ENCODE measurements around the gene SHANK3. TPM values are rescaled to one million over a fixed set of nuclear protein-coding genes. Genes with fewer than 3 reads are reported as not detected.

SHANK3 gene
- total and polyA plus RNA-seq, 2 of the 8 experiments (the other 6 are each of a cell fraction or from before 2014, with no cell fraction given): 1.5 to 6.0 TPM

GRCh38 chr22:50708996-50709395, 36.4 kb downstream of the SHANK3 start:
- H3K23ac ChIP-seq (ENCODE audit: insufficient read length): no peak overlapping the region
- TF ChIP-seq POLR2AphosphoS5 (IDR thresholded peaks at IDR 0.05; ENCODE audit: low read depth, low read length) (no peak), SRF (IDR thresholded peaks at IDR 0.05; ENCODE audit: low read depth, low read length) (no peak), EP300 (IDR thresholded peaks at IDR 0.05; ENCODE audit: borderline replicate concordance in 1 of 2, low read depth in 2 of 2, low read length in 2 of 2) (no peak), RNF2 (IDR thresholded peaks at IDR 0.05; ENCODE audit: borderline replicate concordance, low read depth, low read length, missing control alignments, poor library complexity, severe bottlenecking) (no peak), MAFK (IDR thresholded peaks at IDR 0.05; ENCODE audit: low read depth, low read length) (no peak), ZNF274 (IDR thresholded peaks at IDR 0.05; ENCODE audit: borderline replicate concordance, extremely low read depth, low read length) (no peak), RFX5 (IDR thresholded peaks at IDR 0.05; ENCODE audit: borderline replicate concordance, low read depth, low read length) (no peak), CBX5 (IDR thresholded peaks at IDR 0.05; ENCODE audit: low read depth, low read length) (no peak), TEAD4 (IDR thresholded peaks at IDR 0.05; ENCODE audit: low read depth, low read length) (no peak), POLR2A (IDR thresholded peaks at IDR 0.05; ENCODE audit: control extremely low read depth in 1 of 2, low read depth in 2 of 2, low read length in 2 of 2) (no peak), GTF2F1 (IDR thresholded peaks at IDR 0.05; ENCODE audit: borderline replicate concordance, low read depth, low read length) (no peak), CHD1 (IDR thresholded peaks at IDR 0.05; ENCODE audit: low read depth, low read length) (no peak), SIX5 (IDR thresholded peaks at IDR 0.05; ENCODE audit: low read depth, low read length) (no peak)
- TF ChIP-seq, protein P1, sequence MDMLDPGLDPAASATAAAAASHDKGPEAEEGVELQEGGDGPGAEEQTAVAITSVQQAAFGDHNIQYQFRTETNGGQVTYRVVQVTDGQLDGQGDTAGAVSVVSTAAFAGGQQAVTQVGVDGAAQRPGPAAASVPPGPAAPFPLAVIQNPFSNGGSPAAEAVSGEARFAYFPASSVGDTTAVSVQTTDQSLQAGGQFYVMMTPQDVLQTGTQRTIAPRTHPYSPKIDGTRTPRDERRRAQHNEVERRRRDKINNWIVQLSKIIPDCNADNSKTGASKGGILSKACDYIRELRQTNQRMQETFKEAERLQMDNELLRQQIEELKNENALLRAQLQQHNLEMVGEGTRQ (IDR thresholded peaks at IDR 0.05; ENCODE audit: low read length): no peak

More at GRCh38 chr22:50708996-50709395, 36.4 kb downstream of the SHANK3 start:
- Histone ChIP-seq H2AK5ac (ENCODE audit: low read depth, low read length) (no peak overlapping the region), H2BK20ac (ENCODE audit: low read length) (no peak overlapping the region), H4K5ac (ENCODE audit: insufficient read length, low read depth, low read length) (no peak overlapping the region), H3K27me3 (replicated peaks in 1 of 4; ENCODE audit: control insufficient read depth in 3 of 4, extremely low read depth in 1 of 4, insufficient read depth in 3 of 4, low read length in 3 of 4) (no peaks in the 10 kb centered on the region; a peak in 1 of 7 replicates), H3K79me1 (ENCODE audit: low read depth, low read length) (no peaks in the 10 kb centered on the region), H3K56ac (replicated peaks; ENCODE audit: insufficient read length, low read depth, low read length) (no peak overlapping the region), H3K4ac (replicated peaks; ENCODE audit: insufficient read length, low read depth, low read length) (no peak overlapping the region), H3K23me2 (ENCODE audit: low read depth, low read length) (no peaks in the 10 kb centered on the region; the same call in 1 of the 2 replicates), H3K9ac (replicated peaks in 1 of 4; ENCODE audit: extremely low read depth in 1 of 4, low read depth in 3 of 4, low read length in 3 of 4) (no peak overlapping the region), H3K4me2 (ENCODE audit: insufficient read depth in 1 of 2, low read depth in 2 of 2, low read length in 2 of 2) (no peak overlapping the region), H3K18ac (ENCODE audit: extremely low read depth, low read length) (no peak overlapping the region), H3K9me3 (ENCODE audit: insufficient read depth in 2 of 2, low read depth in 1 of 2, low read length in 1 of 2) (no peaks in the 10 kb centered on the region), H2BK5ac (ENCODE audit: low read depth, low read length) (no peak overlapping the region), H3K36me3 (ENCODE audit: control insufficient read depth in 2 of 4, insufficient read depth in 4 of 4, low read length in 3 of 4) (no peaks in the 10 kb centered on the region), H3K27ac (ENCODE audit: low read depth, low read length) (no peak overlapping the region), H4K20me1 (replicated peaks in 1 of 2; ENCODE audit: control insufficient read depth in 1 of 2, insufficient read depth in 2 of 2, low read length in 2 of 2) (peaks cover 3 to 15% of the 10 kb centered on the region in 2 experiments), H2BK120ac (replicated peaks; ENCODE audit: low read depth, low read length) (no peak overlapping the region), H3K79me2 (ENCODE audit: control insufficient read depth in 1 of 2, insufficient read depth in 2 of 2, low read length in 2 of 2) (no peaks in the 10 kb centered on the region), H2BK15ac (ENCODE audit: low read length) (no peak overlapping the region), H3K4me1 (replicated peaks in 1 of 4; ENCODE audit: control insufficient read depth in 3 of 4, insufficient read depth in 4 of 4, low read length in 3 of 4) (peaks cover 0 to 8% (median 3%) of the 10 kb centered on the region in 4 experiments; a peak in 4 of 7 replicates), H3K14ac (ENCODE audit: insufficient read length) (no peak overlapping the region), H2AFZ (ENCODE audit: low read length) (no peak overlapping the region), H3K4me3 (ENCODE audit: extremely low read depth in 1 of 4, insufficient read depth in 2 of 4, low read depth in 3 of 4, low read length in 4 of 4) (no peak overlapping the region), H2BK12ac (ENCODE audit: low read depth, low read length) (no peak overlapping the region), H4K8ac (ENCODE audit: extremely low read depth, insufficient read depth, low read length) (no peak overlapping the region), H4K91ac (replicated peaks; ENCODE audit: insufficient read length, low read length) (no peak overlapping the region)
- FAIRE-seq (no peak), DNase-seq (ENCODE audit: low read depth in 1 of 2, low spot score in 2 of 2) (no peak)
- CTCF ChIA-PET (ENCODE audit: partially characterized antibody): interaction anchor here (0.8 to 1.1 kb wide), 2 partner anchors 83 to 90 kb away, joined by 3 to 4 read pairs; no protein-coding TSS in a partner anchor
- 84% methylated on average over 6 of the region's 6 CpGs; no CpG with 5 or more reads in 1 of the 2 experiments for WGBS, 2 experiments (ENCODE audit: extremely low coverage in 1 of 2, insufficient coverage in 1 of 2, insufficient read length in 1 of 2, insufficient replicate concordance in 2 of 2, low coverage in 1 of 2, low lambda C conversion rate in 2 of 2, missing lambda C conversion rate in 1 of 2)
- POLR2A ChIA-PET (ENCODE audit: partially characterized antibody): no interaction called here
